GM10248 (cell line): ENCODE measurements around the gene OPN1SW.

ENCODE experiments used
- CTCF ChIA-PET: fragments of 300-600 bp; sonication (Branson Sonifier 250); formaldehyde crosslinking; extraction: SDS; loops from one replicate; lab custom pipeline; 2021; ENCODE audit warnings: antibody characterized with exemption; lab: Yijun Ruan, JAX
- POLR2A ChIA-PET: fragments of 350-650 bp; sonication (Branson Sonifier 250); formaldehyde crosslinking; extraction: SDS; loops from one replicate; lab custom pipeline; 2020; ENCODE audit warnings: antibody characterized with exemption; lab: Yijun Ruan, JAX
- DNase-seq: peaks from one replicate; pipeline ENCODE4 v3.0.0; 2012; ENCODE audit errors: extremely low spot score
- TF ChIP-seq, protein P1 (sequence below): IDR thresholded peaks from 2 replicates; pipeline ENCODE4 v1.5.1; 2012; ENCODE audit warnings: mild to moderate bottlenecking, low read depth; ENCODE audit errors: extremely low read depth, missing control alignments, control extremely low read depth

The OPN1SW gene

DNA sequence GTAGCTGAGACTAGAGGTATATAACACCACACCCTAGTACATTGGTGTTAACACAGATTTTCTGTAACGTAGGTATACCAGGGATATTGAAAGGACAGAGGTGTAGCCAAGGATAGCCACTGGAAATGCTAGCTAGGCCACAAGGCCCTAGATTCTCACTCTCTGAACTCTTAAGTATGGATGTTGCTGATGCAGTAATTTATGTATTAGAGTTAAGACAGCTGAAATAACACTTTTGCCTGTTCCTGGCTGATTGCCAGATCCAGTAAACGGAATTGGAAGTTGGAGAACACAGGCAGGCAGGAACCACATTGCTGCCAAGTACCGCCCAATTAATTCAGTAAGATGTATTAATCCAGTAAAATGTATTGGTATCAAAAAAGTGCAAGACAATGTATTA lies 34.6 kb downstream of the OPN1SW start:
- POLR2A ChIA-PET = interaction anchor here (1.5 kb wide), 1 partner anchor 10 kb away, joined by 4 read pairs; no protein-coding TSS in a partner anchor
- no peak for DNase-seq
- CTCF ChIA-PET = interaction anchor here (0.9 to 7.7 kb wide), 5 partner anchors 13 to 281 kb away, joined by 3 to 48 read pairs (median 4); partner anchors contain the start of gene ATP6V1F
- TF ChIP-seq, protein P1, sequence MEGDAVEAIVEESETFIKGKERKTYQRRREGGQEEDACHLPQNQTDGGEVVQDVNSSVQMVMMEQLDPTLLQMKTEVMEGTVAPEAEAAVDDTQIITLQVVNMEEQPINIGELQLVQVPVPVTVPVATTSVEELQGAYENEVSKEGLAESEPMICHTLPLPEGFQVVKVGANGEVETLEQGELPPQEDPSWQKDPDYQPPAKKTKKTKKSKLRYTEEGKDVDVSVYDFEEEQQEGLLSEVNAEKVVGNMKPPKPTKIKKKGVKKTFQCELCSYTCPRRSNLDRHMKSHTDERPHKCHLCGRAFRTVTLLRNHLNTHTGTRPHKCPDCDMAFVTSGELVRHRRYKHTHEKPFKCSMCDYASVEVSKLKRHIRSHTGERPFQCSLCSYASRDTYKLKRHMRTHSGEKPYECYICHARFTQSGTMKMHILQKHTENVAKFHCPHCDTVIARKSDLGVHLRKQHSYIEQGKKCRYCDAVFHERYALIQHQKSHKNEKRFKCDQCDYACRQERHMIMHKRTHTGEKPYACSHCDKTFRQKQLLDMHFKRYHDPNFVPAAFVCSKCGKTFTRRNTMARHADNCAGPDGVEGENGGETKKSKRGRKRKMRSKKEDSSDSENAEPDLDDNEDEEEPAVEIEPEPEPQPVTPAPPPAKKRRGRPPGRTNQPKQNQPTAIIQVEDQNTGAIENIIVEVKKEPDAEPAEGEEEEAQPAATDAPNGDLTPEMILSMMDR = no peak

DNA sequence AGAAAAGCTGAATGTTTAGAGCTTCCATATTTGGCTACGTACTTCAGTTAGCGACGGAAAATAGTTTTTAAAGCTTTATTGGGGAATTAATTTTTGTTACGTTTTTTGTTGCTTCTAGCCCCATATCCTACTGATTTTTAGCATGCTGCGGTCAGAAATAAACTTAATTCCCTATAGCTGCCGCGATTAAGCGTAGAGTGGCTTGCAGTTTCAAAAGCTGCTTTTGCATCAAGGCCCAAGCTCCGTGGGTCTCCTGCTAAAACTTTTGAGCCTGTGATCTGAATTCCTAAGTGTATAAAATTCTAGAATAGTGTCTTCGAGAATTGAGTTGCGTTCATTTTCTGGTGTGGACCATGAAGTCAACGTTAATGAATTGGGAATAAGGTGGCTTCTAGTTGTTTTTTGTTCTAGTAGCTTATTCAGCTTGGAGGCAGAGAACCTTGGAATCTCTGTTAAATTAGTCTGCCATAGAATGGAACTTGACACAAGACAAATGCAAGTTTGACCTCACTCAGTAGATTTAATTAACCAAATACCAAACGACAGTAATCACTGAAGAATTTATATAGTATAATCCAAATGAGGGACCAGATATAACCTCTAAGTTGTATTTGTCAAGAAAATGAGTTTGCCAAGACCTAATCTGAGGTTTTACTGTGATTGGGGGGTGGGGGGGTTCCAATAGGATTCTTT lies 35.5 kb downstream of the OPN1SW start:
- POLR2A ChIA-PET = interaction anchor here (1.5 kb wide), 1 partner anchor 11 kb away, joined by 4 read pairs; no protein-coding TSS in a partner anchor
- CTCF ChIA-PET = interaction anchor here (0.9 to 7.7 kb wide), 4 partner anchors 14 to 280 kb away, joined by 3 to 48 read pairs (median 4); partner anchors contain the start of gene ATP6V1F
- DNase-seq = no peak
- TF ChIP-seq, protein P1 = no peak

DNA sequence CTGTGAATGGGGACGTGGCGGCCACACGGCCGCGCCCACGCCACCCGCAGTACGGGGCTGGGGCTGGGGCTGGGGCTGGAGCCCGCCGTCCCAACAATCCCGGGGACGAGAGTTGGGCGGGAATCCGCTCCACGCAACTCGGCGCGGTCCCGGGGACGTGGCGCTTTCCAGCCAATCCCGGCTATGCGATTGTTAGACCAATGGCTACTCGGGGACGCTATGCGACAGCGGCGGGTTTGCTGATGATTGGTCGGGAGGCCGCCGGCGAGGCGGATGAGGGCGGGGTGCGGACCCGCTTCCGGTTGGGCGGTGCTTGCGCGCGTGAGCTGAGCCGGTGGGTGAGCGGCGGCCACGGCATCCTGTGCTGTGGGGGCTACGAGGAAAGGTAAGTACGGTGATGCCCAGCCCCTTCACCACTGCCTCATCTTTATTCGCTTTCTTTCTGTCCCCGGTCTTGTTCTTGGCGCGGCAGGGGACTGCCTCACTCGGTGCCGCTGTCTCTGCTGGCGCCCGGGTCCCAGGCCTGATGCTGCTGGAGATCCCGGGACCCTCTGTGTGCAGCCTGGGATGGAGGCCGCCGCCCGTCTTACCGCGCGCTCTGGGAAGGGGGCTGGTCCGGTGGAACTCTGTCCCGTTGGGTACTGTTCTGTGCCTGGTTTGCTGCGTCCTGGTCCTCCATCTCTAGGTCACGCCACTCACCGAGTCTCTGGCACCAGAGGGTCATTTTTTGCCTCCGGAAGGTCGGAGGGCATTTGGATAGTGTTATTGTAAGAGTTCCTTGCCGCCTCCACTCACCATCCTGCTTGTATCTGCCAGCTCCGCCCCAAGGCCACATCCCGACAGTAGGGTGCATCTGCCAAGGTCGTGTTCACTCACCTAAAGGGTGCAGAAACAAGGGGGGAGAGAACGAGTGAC lies 36.3 kb downstream of the OPN1SW start, which contains the start of gene CALU:
Gene CALU (plus strand): TSS at position 312 of the 915 bp plus-strand sequence. CDS start 9,225 bp downstream, outside the sequence.
- TF ChIP-seq, protein P1 = no peak
- peak; percentile 100 for DNase-seq
- ChIA-PET POLR2A (interaction anchor here (0.7 to 1.2 kb wide), 2 partner anchors 9 to 144 kb away, joined by 3 read pairs; no protein-coding TSS in a partner anchor), CTCF (interaction anchor here (1.0 to 7.7 kb wide), 9 partner anchors 10 to 278 kb away, joined by 3 to 48 read pairs (median 3); no protein-coding TSS in a partner anchor)

DNA sequence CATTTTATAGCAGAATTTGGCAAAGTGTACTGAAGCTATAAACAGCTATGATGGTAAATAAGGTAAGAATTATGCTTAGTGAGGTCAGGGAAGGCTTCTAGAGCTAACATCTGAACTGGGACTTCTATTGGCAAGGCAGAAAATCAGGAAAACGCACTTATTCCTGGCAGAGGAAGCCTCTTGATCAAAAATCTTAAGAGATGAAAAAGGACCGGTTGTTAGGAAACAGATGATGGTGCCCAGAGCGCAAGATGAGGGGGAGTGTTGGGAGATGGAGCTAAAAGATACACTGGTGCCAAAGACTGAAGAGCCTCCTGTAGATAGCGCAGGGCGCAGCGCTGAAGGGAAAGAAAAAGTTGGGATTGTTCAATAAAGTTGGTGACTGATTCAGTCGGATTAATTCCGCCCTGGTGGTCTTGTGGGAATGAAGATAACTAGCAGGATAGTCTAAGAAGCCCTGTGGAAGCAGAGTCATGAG lies 37.0 kb downstream of the OPN1SW start:
- ChIA-PET POLR2A (interaction anchor here (0.7 to 1.2 kb wide), 2 partner anchors 9 to 145 kb away, joined by 3 read pairs; no protein-coding TSS in a partner anchor), CTCF (interaction anchor here (1.0 to 7.7 kb wide), 9 partner anchors 9 to 341 kb away, joined by 3 to 48 read pairs (median 3); no protein-coding TSS in a partner anchor)
- peak; percentile 26 for DNase-seq
- TF ChIP-seq, protein P1 = no peak

DNA sequence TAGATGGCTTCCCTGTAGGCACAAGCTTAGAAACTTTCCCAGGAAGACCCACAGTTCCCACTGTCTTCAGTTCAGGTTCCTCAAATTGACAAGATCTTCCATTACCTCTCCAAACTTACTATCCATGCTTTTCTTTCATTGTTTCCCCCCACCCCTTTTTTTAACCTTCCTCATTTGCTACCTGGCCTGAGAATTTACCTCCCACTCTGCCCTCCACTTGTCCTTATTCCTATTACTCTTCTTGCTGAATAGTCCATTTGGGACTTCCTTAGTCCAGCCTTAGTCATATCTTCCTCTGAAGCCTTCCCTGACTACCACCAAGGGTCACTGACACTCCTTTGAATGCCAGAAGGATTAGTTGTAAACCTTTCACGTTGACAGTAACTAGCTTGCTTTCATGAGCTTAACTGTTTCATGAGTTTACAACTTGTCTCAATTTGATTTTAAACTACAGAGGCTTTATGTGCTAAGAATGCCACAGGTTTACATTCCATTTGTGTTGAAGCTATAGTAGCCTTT lies 37.7 kb downstream of the OPN1SW start:
- DNase-seq = no peak
- POLR2A ChIA-PET = interaction anchor here (1.2 kb wide), 1 partner anchor 146 kb away, joined by 3 read pairs; no protein-coding TSS in a partner anchor
- CTCF ChIA-PET = interaction anchor here (1.0 to 7.7 kb wide), 9 partner anchors 8 to 340 kb away, joined by 3 to 48 read pairs (median 3); no protein-coding TSS in a partner anchor

More for the DNA sequence above, 37.7 kb downstream of the OPN1SW start:
- TF ChIP-seq, protein P1 = no peak
